Measurements from ENCODE around the gene R3HDM2. TPM values are rescaled to one million over a fixed set of nuclear protein-coding genes. Genes with fewer than 3 reads are reported as not detected.
"Not testable (repeated sequence)": the region's sequence is repeated elsewhere in the genome, so short reads cannot be mapped to it uniquely, and the experiment has no call there.

The R3HDM2 gene
- total RNA-seq, 1 experiment from 2014 or later: 45.4 TPM

- Histone ChIP-seq H3K36me3 (ENCODE audit: control insufficient read depth in 1 of 2, insufficient read depth in 2 of 2, low read length in 2 of 2) (no peaks in the 10 kb centered on the region), H3K27ac (ENCODE audit: low read depth, low read length) (no peak overlapping the region), H3K4me3 (replicated peaks in 1 of 2; ENCODE audit: low read depth in 1 of 2, low read length in 2 of 2) (no peak overlapping the region), H2AFZ (ENCODE audit: low read depth, low read length, poor library complexity, severe bottlenecking) (no peak overlapping the region), H4K20me1 (ENCODE audit: insufficient read depth) (peaks cover 7% of the 10 kb centered on the region; the same call in 1 of the 2 replicates), H3K9me2 (ENCODE audit: insufficient read depth) (no peaks in the 10 kb centered on the region), H3K4me1 (ENCODE audit: control insufficient read depth in 1 of 2, insufficient read depth in 2 of 2, low read length in 2 of 2) (peaks cover 8 to 21% of the 10 kb centered on the region in 2 experiments), H3K27me3 (ENCODE audit: insufficient read depth, low read length) (no peaks in the 10 kb centered on the region), H3K9ac (ENCODE audit: low read length) (no peak overlapping the region), H3K9me3 (ENCODE audit: control insufficient read depth in 1 of 2, insufficient read depth in 1 of 2, low read depth in 1 of 2, low read length in 2 of 2) (no peaks in the 10 kb centered on the region), H3K79me2 (ENCODE audit: insufficient read depth, low read length) (peaks cover under 1% of the 10 kb centered on the region; the same call in 1 of the 2 replicates), H3K4me2 (ENCODE audit: low read length) (no peak overlapping the region)
- ChIA-PET POLR2A (no interaction called here), CTCF (interaction anchor here (0.7 kb wide), 1 partner anchor 172 kb away, joined by 3 read pairs; no protein-coding TSS in a partner anchor), RAD21 (ENCODE audit: low non-redundant PET in 1 of 2, low total read pairs in 2 of 2, uncharacterized antibody in 2 of 2, unreplicated experiment in 2 of 2) (interaction anchor here in 1 of 2 experiments (0.6 kb wide), 1 partner anchor 14 kb away, joined by 4 read pairs; no protein-coding TSS in a partner anchor)
- ATAC-seq (no peak), DNase-seq (ENCODE audit: low read depth, low spot score) (no peak)
- BruUV-seq (replicated peaks): no TSS peak
- intact Hi-C loops (cut with micrococcal nuclease): no loop called here
- TF ChIP-seq ZBTB33 (IDR thresholded peaks at IDR 0.05; ENCODE audit: extremely low read depth, insufficient replicate concordance, low read length): no peak
- no peak for TF ChIP-seq POLR2AphosphoS5 (IDR thresholded peaks at IDR 0.05; ENCODE audit: low read depth, low read length)
- TF ChIP-seq ZFX (IDR thresholded peaks at IDR 0.05): no peak
- no peak for TF ChIP-seq SP1 (IDR thresholded peaks at IDR 0.05; ENCODE audit: low read depth)
- TF ChIP-seq ATF3 (IDR thresholded peaks at IDR 0.05): no peak
- no peak for TF ChIP-seq ZNF274 (IDR thresholded peaks at IDR 0.05; ENCODE audit: low read depth, low read length)
- no peak for TF ChIP-seq ELF1 (IDR thresholded peaks at IDR 0.05; ENCODE audit: borderline replicate concordance, low read depth)
- TF ChIP-seq TCF7L2 (IDR thresholded peaks at IDR 0.05; ENCODE audit: borderline replicate concordance, extremely low read depth, insufficient read depth, insufficient read length): no peak
These were observed 15.8 kb downstream of the R3HDM2 start for GRCh38 chr12:57415088-57415487.

GRCh38 chr12:57414160-57414559 lies 16.7 kb downstream of the R3HDM2 start:
- H4K20me1 ChIP-seq (ENCODE audit: insufficient read depth); POLR2A ChIA-PET; ATAC-seq; H3K79me2 ChIP-seq (ENCODE audit: insufficient read depth, low read length); BruUV-seq (replicated peaks); H3K36me3 ChIP-seq (ENCODE audit: control insufficient read depth in 1 of 2, insufficient read depth in 2 of 2, low read length in 2 of 2); H2AFZ ChIP-seq (ENCODE audit: low read depth, low read length, poor library complexity, severe bottlenecking); H3K4me2 ChIP-seq (ENCODE audit: low read length); DNase-seq (ENCODE audit: low read depth, low spot score); H3K27ac ChIP-seq (ENCODE audit: low read depth, low read length); H3K9me3 ChIP-seq (ENCODE audit: control insufficient read depth in 1 of 2, insufficient read depth in 1 of 2, low read depth in 1 of 2, low read length in 2 of 2); H3K9ac ChIP-seq (ENCODE audit: low read length); intact Hi-C loops (cut with micrococcal nuclease); H3K9me2 ChIP-seq (ENCODE audit: insufficient read depth); H3K27me3 ChIP-seq (ENCODE audit: insufficient read depth, low read length); H3K4me3 ChIP-seq (replicated peaks in 1 of 2; ENCODE audit: low read depth in 1 of 2, low read length in 2 of 2): not testable (repeated sequence)
- peaks cover 8 to 21% of the 10 kb centered on the region in 2 experiments for H3K4me1 ChIP-seq (ENCODE audit: control insufficient read depth in 1 of 2, insufficient read depth in 2 of 2, low read length in 2 of 2)
- ChIA-PET RAD21 (ENCODE audit: low non-redundant PET in 1 of 2, low total read pairs in 2 of 2, uncharacterized antibody in 2 of 2, unreplicated experiment in 2 of 2) (interaction anchor here in 1 of 2 experiments (0.6 kb wide), 1 partner anchor 15 kb away, joined by 4 read pairs; no protein-coding TSS in a partner anchor), CTCF (interaction anchor here (0.7 kb wide), 1 partner anchor 171 kb away, joined by 3 read pairs; no protein-coding TSS in a partner anchor)

Data from HCT116 (cell line).